Endodermal cell (in vitro differentiated cells): ENCODE data around the gene CISH. TPM values are rescaled to one million over a fixed set of nuclear protein-coding genes. Genes with fewer than 3 reads are reported as not detected.
A peak's percentile ranks its signal among the peaks of the same experiment; 100 is the strongest.

Experiments
- DNase-seq: peaks from one replicate; pipeline ENCODE4 v3.0.0-alpha.2; 2017
- H3K27ac ChIP-seq: 2 replicates; pipeline ENCODE4 v1.5.1; 2013; ENCODE audit warnings: mild to moderate bottlenecking, low read depth, low read length, moderate library complexity
- H3K27me3 ChIP-seq: 2 replicates; pipeline ENCODE4 v1.6.1; 2013; ENCODE audit warnings: mild to moderate bottlenecking, low read length, moderate library complexity; ENCODE audit not compliant: insufficient read depth, control insufficient read depth, poor library complexity, severe bottlenecking
- H3K36me3 ChIP-seq: 2 replicates; pipeline ENCODE4 v1.7.0; 2013; ENCODE audit warnings: mild to moderate bottlenecking, low read length, moderate library complexity; ENCODE audit not compliant: control insufficient read depth, insufficient read depth
- H3K4me1 ChIP-seq: one replicate; pipeline ENCODE4 v1.7.0; 2013; ENCODE audit warnings: low read length; ENCODE audit not compliant: control insufficient read depth, insufficient read depth
- H3K4me3 ChIP-seq: 2 replicates; pipeline ENCODE4 v1.5.1; 2013; ENCODE audit warnings: mild to moderate bottlenecking, low read length, moderate library complexity
- H3K9ac ChIP-seq: 2 replicates; pipeline ENCODE4 v1.6.1; 2013; ENCODE audit warnings: mild to moderate bottlenecking, low read length, moderate library complexity; ENCODE audit not compliant: poor library complexity, severe bottlenecking; ENCODE audit errors: extremely low read depth
- H3K9me3 ChIP-seq: 2 replicates; pipeline ENCODE4 v1.6.1; 2013; ENCODE audit warnings: mild to moderate bottlenecking, low read length, moderate library complexity; ENCODE audit not compliant: control insufficient read depth
- H3K27ac Mint-ChIP-seq: 2 replicates; pipeline ENCODE4 v1.8.0; 2020; ENCODE audit warnings: mixed read lengths
- H3K27me3 Mint-ChIP-seq: 2 replicates; pipeline ENCODE4 v1.8.0; 2021; ENCODE audit warnings: mild to moderate bottlenecking, mixed read lengths; ENCODE audit not compliant: insufficient read depth
- H3K36me3 Mint-ChIP-seq: 2 replicates; pipeline ENCODE4 v1.8.0; 2020; ENCODE audit warnings: low read depth, mixed read lengths
- H3K4me1 Mint-ChIP-seq: 2 replicates; pipeline ENCODE4 v1.8.0; 2020; ENCODE audit warnings: mixed read lengths
- H3K4me3 Mint-ChIP-seq: 2 replicates; pipeline ENCODE4 v1.8.0; 2020; ENCODE audit warnings: mild to moderate bottlenecking, moderate library complexity, mixed read lengths
- H3K9me3 Mint-ChIP-seq: 2 replicates; pipeline ENCODE4 v1.8.0; 2020; ENCODE audit warnings: mild to moderate bottlenecking, mixed read lengths
- WGBS, 2 experiments: methylation state at CpG; one replicate each; pipeline versions ENCODE4 v1.1.5 to v1.1.7; 2013; ENCODE audit warnings: missing lambda C conversion rate in 2 of 2, mixed read lengths in 1 of 2; ENCODE audit not compliant: insufficient coverage in 1 of 2, insufficient read length in 1 of 2; 5-methylcytosine and 5-hydroxymethylcytosine counted together
- long read RNA-seq, 4 experiments: library from polyadenylated mRNA in 2 of 4; library from RNA in 1 of 4; library from capped mRNA in 1 of 4; stranded (forward) in 3 of 4; unstranded in 1 of 4; transcript quantifications; one replicate each; pipeline ENCODE4 v2.0.0, GENCODE V29; 2020 to 2021; ENCODE audit warnings: inconsistent platforms in 1 of 4
- polyA plus RNA-seq, 2 experiments: library from polyadenylated mRNA; stranded (reverse); fragments of 50-300 nt; gene quantifications; one replicate each; pipeline ENCODE4 v1.2.3, GENCODE V29; 2013
- total RNA-seq, 2 donors: library from RNA; stranded (reverse); fragmentation: NEBNext Ultra II Directional in 1 of 2; extraction: Animal tissue kit (Norgen Biotek cat#: 25700) in 1 of 2; gene quantifications; 2 replicates in 1 of 2; 3 replicates in 1 of 2; pipeline ENCODE4 v1.2.1, GENCODE V29; 2021
- TF ChIP-seq, protein P1 (sequence below): fragments of 200-600 bp; sonication (generic); conservative IDR thresholded peaks from 2 replicates; pipeline ENCODE4 v1.5.0; 2021; ENCODE audit warnings: antibody characterized with exemption, mild to moderate bottlenecking

The CISH gene
- total RNA-seq: 1 to 10 TPM; 1.2 to 2.0 TPM
- 3.6 TPM for polyA plus RNA-seq (2013, experiment 1 of 2)
- 3.7 TPM for polyA plus RNA-seq (2013, experiment 2 of 2)
- long read RNA-seq, experiment 1: 0 reads
- long read RNA-seq, experiment 2, partial matches to known transcripts: 0 of 2 reads
- long read RNA-seq, experiment 2, other reads (novel, unspliced or antisense): 1 of 2 reads
- long read RNA-seq, experiment 3, transcript CISH-201 (3 exons, 2,043 nt): major isoform, 6 of 7 reads
- long read RNA-seq, experiment 3, partial matches to known transcripts: 1 of 7 reads
- long read RNA-seq, experiment 3, other reads (novel, unspliced or antisense): 0 of 7 reads
- long read RNA-seq, experiment 4, partial matches to known transcripts: 0 of 1 reads
- long read RNA-seq, experiment 4, other reads (novel, unspliced or antisense): 0 of 1 reads

DNA sequence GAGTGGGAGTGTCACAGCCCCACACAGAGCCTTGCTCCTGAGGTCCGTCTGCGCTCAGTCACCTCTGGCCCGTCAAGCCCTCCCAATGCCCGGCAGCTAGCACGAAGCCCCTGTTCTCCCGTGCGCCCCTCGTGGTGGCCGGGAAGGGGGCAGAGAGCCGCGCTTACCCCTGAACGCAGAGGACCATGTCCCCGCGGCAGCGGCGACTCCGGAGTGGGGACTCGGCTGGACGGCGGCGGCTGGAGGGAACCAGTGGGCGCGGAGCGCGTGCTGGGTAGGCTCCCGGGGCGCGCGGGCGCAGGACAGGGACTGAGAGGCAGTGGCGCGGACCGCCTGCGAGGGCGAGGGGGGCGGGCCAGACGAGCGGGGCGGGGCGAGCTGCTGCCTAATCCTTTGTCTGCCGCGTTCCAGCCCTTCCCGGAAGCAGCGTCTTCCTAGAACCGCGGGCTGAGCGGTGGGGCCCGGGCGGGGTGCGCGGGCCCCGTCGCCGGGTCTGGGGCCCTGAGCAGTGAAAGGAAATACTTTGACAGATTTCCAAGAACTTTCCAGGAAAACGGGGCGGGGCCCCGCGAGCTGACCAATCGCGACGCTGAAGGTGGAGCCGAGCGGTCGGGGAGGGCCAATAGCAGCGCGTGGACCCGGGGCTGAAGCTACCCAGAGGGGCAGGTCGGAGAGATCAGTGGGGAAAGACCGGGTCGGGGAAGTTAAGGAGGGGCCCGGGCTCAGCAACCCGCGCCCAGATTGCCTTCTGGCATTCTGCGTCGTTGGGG, at the start of gene CISH:
CISH (minus strand) TSS at position 311 of the 770 bp plus-strand sequence; CDS start at position 187, 124 bp downstream.
- H3K4me3 ChIP-seq: peak within 1 kb of the TSS; percentile 75
- peaks cover 22% of the 10 kb centered on the region for H3K27me3 ChIP-seq
- Mint-ChIP-seq H3K27ac (peak within 1 kb of the TSS; percentile 4), H3K4me1 (peaks cover 21% of the 10 kb centered on the region), H3K4me3 (peak within 1 kb of the TSS; percentile 61), H3K27me3 (peaks cover 45% of the 10 kb centered on the region), H3K36me3 (no peaks in the 10 kb centered on the region), H3K9me3 (no peaks in the 10 kb centered on the region)
- H3K27ac ChIP-seq: peak within 1 kb of the TSS; percentile 88
- peak within 1 kb of the TSS; percentile 45 for H3K9ac ChIP-seq
- H3K9me3 ChIP-seq: no peaks in the 10 kb centered on the region
- peak; percentile 98 for DNase-seq
- H3K4me1 ChIP-seq: no peaks in the 10 kb centered on the region
- TF ChIP-seq, protein P1, sequence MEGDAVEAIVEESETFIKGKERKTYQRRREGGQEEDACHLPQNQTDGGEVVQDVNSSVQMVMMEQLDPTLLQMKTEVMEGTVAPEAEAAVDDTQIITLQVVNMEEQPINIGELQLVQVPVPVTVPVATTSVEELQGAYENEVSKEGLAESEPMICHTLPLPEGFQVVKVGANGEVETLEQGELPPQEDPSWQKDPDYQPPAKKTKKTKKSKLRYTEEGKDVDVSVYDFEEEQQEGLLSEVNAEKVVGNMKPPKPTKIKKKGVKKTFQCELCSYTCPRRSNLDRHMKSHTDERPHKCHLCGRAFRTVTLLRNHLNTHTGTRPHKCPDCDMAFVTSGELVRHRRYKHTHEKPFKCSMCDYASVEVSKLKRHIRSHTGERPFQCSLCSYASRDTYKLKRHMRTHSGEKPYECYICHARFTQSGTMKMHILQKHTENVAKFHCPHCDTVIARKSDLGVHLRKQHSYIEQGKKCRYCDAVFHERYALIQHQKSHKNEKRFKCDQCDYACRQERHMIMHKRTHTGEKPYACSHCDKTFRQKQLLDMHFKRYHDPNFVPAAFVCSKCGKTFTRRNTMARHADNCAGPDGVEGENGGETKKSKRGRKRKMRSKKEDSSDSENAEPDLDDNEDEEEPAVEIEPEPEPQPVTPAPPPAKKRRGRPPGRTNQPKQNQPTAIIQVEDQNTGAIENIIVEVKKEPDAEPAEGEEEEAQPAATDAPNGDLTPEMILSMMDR: peak; percentile 91
- 0% methylated on average over 32 to 75 of the region's 75 CpGs for WGBS, 2 experiments
- H3K36me3 ChIP-seq: peaks cover 6% of the 10 kb centered on the region

DNA sequence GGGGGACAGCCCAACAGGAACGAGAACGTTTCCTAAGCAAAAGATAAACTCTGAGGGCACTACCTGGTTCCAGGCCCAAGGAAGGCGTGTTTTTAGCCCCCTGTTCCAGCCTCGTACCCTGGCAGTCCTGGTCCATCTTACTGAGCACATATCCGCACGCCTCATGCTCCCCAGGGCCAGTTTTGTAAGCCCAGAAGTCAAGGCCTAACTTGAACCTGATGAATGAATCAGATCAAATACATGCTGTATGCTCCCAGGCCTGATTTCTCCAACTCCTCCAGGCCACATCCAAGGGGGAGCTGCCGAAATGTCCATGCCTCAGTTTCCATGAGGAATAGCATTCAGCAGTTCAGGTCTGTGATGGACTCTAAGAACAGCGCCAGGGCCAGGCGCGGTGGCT, 48.8 kb upstream of the CISH start:
- no peak overlapping the region for H3K27ac ChIP-seq
- DNase-seq: no peak
- Mint-ChIP-seq H3K27ac (no peak overlapping the region), H3K9me3 (no peaks in the 10 kb centered on the region), H3K4me3 (no peak overlapping the region), H3K27me3 (peaks cover 7% of the 10 kb centered on the region), H3K4me1 (peaks cover 12% of the 10 kb centered on the region), H3K36me3 (no peaks in the 10 kb centered on the region)
- no peaks in the 10 kb centered on the region for H3K4me1 ChIP-seq
- H3K9me3 ChIP-seq: no peaks in the 10 kb centered on the region
- no peak overlapping the region for H3K4me3 ChIP-seq
- no peaks in the 10 kb centered on the region for H3K27me3 ChIP-seq
- 93 to 97% methylated on average over 5 to 10 of the region's 10 CpGs for WGBS, 2 experiments
- H3K36me3 ChIP-seq: no peaks in the 10 kb centered on the region
- TF ChIP-seq, protein P1: peak; percentile 10
- H3K9ac ChIP-seq: no peak overlapping the region

GRCh38 chr3:50658831-50659230, 47.3 kb upstream of the CISH start:
- 92 to 100% methylated on average over 2 to 3 of the region's 3 CpGs for WGBS, 2 experiments
- no peaks in the 10 kb centered on the region for H3K9me3 Mint-ChIP-seq
- H3K27me3 Mint-ChIP-seq: peaks cover 8% of the 10 kb centered on the region
- H3K27me3 ChIP-seq: no peaks in the 10 kb centered on the region
- no peaks in the 10 kb centered on the region for H3K4me1 ChIP-seq
- no peaks in the 10 kb centered on the region for H3K9me3 ChIP-seq
- H3K36me3 Mint-ChIP-seq: no peaks in the 10 kb centered on the region
- H3K36me3 ChIP-seq: no peaks in the 10 kb centered on the region
- no peak overlapping the region for H3K27ac ChIP-seq
- TF ChIP-seq, protein P1: no peak
- no peak overlapping the region for H3K4me3 ChIP-seq
- H3K4me1 Mint-ChIP-seq: peaks cover 8% of the 10 kb centered on the region
- H3K9ac ChIP-seq: no peak overlapping the region
- no peak overlapping the region for H3K4me3 Mint-ChIP-seq
- DNase-seq: peak; percentile 13
- H3K27ac Mint-ChIP-seq: no peak overlapping the region
